ENCODE results near the gene NUBP1. TPM values are rescaled to one million over a fixed set of nuclear protein-coding genes. Genes with fewer than 3 reads are reported as not detected.
"Not testable (repeated sequence)": the region's sequence is repeated elsewhere in the genome, so short reads cannot be mapped to it uniquely, and the experiment has no call there.

The NUBP1 gene
- total RNA-seq, 1 donor: 22.8 TPM

DNA sequence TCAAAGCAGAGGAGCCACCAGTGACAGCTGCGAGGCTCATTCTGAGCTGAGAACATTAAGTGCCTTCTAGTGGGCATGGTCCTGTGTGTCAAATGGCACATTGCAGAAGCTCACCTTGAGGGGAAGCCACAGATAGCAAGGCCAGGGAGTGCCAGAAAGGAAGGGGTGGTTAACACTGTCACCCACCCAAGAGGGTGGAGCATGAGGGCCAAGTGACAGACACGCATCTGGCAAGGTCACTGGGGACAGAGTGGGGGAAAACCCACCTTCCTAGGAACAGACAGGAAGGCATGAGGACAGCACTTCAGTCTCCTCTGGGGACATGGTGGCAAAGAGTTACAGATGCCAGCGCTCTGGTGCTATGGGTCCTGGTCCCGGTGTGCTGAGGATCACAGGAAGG, 22.1 kb downstream of the NUBP1 start:
- Histone ChIP-seq H3K27me3 (ENCODE audit: insufficient read depth, low read length) (no peaks in the 10 kb centered on the region), H3K4me3 (ENCODE audit: low read length) (no peak overlapping the region), H3K9me3 (ENCODE audit: low read depth, low read length) (no peaks in the 10 kb centered on the region), H3K4me1 (ENCODE audit: insufficient read depth, low read length) (peaks cover 52% of the 10 kb centered on the region)

DNA sequence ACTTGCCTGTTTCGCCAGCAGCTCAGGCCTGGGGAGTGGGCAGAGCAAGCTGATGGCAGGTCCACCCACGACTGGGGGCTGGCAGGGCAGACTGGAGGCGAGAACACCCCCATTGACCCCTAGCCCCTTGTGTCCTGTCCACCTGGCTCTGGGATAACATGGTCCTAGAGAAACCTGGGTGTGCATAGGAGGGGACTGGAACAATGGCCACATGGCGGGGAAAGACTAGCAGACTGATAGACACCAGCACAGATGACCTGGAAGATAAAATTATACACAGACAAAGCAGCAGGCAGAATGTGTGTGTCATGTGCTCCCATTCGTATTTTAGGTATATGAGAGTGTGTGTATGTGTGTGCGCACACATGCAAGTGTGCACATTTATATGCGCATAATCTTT, 23.5 kb downstream of the NUBP1 start:
- Histone ChIP-seq H3K9me3 (ENCODE audit: low read depth, low read length) (no peaks in the 10 kb centered on the region), H3K4me1 (ENCODE audit: insufficient read depth, low read length) (peaks cover 55% of the 10 kb centered on the region), H3K4me3 (ENCODE audit: low read length) (no peak overlapping the region), H3K27me3 (ENCODE audit: insufficient read depth, low read length) (no peaks in the 10 kb centered on the region)

DNA sequence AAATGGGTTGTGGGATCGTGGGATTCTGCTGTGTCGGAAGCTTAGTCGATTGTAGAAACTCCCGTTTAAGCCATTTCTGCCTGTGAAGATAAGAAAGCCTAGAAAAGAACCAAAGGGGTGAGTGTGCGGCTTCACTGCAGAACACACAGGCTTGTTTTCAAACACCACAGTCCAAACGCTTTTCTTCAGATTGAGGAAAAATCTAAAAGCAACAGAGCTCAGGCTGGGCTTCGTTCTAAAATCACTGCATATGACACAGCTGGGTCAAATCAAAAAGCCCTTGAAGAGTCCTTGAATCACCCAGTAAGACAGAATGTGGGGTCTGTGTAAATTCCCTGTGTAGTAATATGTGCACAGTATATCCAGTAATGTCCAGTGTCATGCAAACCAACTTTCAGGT, 25.7 kb downstream of the NUBP1 start:
- no peaks in the 10 kb centered on the region for H3K9me3 ChIP-seq (ENCODE audit: low read depth, low read length)
- peaks cover 57% of the 10 kb centered on the region for H3K4me1 ChIP-seq (ENCODE audit: insufficient read depth, low read length)
- H3K4me3 ChIP-seq (ENCODE audit: low read length): no peak overlapping the region
- no peaks in the 10 kb centered on the region for H3K27me3 ChIP-seq (ENCODE audit: insufficient read depth, low read length)

DNA sequence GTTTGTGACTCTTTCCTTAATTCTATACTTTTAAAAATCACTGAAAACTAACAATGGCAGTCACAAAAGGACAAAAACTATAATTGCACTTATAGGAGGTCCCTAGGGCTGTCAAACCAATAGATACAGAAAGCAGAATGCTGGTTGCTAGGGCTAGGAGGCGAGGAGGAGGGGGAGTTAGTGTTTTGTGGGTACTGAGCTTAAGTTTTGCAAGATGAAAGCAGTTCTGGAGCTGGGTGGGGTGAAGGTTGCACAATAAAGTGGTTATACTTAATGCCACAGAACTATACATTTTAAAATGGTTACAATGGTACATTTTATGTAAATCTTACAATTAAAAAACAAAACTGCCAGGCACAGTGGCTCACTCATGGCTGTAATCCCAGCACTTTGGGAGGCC, 27.3 kb downstream of the NUBP1 start:
- H3K4me1 ChIP-seq (ENCODE audit: insufficient read depth, low read length): peaks cover 45% of the 10 kb centered on the region
- no peaks in the 10 kb centered on the region for H3K9me3 ChIP-seq (ENCODE audit: low read depth, low read length)
- H3K4me3 ChIP-seq (ENCODE audit: low read length): no peak overlapping the region
- H3K27me3 ChIP-seq (ENCODE audit: insufficient read depth, low read length): no peaks in the 10 kb centered on the region

DNA sequence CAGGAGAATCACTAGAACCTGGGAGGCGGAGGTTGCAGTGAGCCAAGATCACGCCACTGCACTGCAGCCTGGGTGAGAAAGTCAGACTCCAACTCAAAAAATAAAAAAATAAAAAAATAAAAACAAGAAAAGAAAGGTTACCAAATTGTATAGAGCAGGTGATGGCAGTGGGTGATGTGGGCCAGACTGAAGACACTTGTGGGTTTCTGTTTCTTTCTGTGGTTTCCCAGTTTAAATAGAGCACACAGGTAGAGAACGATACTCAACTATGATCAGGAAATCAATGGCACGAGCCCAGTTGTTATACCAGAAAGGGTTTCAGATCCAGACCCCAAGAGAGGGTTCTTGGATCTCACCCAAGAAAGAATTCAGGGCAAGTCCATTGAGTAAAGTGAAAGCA, 32.6 kb downstream of the NUBP1 start:
- Histone ChIP-seq H3K9me3 (ENCODE audit: low read depth, low read length) (no peaks in the 10 kb centered on the region), H3K4me1 (ENCODE audit: insufficient read depth, low read length) (peaks cover 23% of the 10 kb centered on the region), H3K27me3 (ENCODE audit: insufficient read depth, low read length) (no peaks in the 10 kb centered on the region), H3K4me3 (ENCODE audit: low read length) (no peak overlapping the region)

DNA sequence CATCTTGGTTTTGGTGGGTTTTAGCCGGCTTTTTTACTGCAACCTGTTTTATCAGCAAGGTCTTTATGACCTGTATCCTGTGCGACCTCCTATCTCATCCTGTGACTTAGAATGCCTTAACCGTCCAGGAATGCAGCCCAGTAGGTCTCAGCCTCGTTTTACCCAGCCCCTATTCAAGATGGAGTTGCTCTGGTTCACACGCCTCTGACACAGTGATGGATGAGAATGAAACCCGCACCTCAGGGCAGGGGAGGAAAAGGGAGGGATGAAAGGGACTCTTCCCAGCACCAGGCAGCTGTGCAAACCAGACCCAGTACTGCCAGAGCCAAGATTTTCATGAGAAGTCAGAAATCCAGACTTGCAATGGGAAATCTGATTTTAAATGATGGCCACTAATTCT, 33.3 kb downstream of the NUBP1 start:
- H3K9me3 ChIP-seq (ENCODE audit: low read depth, low read length); H3K4me3 ChIP-seq (ENCODE audit: low read length): not testable (repeated sequence)

DNA sequence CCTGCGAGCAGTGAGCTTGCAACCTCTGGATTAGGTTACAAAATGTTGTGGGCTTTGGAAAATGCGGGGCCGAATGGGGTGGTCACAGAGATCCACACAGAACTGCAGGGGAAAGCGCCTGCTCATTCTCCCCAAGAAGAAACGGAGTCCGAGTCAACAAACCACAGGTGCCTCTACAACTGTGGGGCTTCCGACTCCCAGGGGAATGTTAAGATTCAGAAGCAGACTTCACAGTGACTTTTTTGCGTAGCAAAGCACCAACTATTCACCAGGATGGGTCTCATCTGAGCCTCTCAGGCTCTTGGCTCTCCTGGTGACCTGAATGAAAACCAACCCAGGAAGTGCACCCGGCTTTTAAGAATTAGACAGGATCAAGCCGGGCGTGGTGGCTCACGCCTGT, 33.7 kb downstream of the NUBP1 start:
- Histone ChIP-seq H3K27me3 (ENCODE audit: insufficient read depth, low read length) (no peaks in the 10 kb centered on the region), H3K4me1 (ENCODE audit: insufficient read depth, low read length) (peaks cover 13% of the 10 kb centered on the region), H3K9me3 (ENCODE audit: low read depth, low read length) (no peaks in the 10 kb centered on the region), H3K4me3 (ENCODE audit: low read length) (no peak overlapping the region)

More for the DNA sequence above, 33.3 kb downstream of the NUBP1 start:
- H3K27me3 ChIP-seq (ENCODE audit: insufficient read depth, low read length): not testable (repeated sequence)
- H3K4me1 ChIP-seq (ENCODE audit: insufficient read depth, low read length): peaks cover 17% of the 10 kb centered on the region

DNA sequence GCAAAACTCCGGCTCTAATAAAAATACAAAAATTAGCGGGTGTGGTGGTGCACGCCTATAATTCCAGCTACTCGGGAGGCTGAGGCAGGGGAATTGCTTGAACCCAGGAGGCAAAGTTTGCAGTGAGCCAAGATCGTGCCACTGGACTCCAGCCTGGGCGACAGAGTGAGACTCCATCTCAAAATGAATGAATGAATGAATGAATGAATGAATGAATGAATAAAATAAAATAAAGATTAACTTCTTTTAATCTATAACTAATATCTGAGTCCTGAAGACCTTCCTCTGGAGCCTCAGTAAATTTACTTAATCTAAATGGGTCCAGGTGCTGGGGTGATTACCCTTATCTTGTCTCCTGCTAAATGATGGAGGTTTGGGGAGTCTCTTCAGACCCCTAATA, 36.3 kb downstream of the NUBP1 start:
- not testable (repeated sequence) for H3K4me3 ChIP-seq (ENCODE audit: low read length); H3K27me3 ChIP-seq (ENCODE audit: insufficient read depth, low read length); H3K4me1 ChIP-seq (ENCODE audit: insufficient read depth, low read length); H3K9me3 ChIP-seq (ENCODE audit: low read depth, low read length)

DNA sequence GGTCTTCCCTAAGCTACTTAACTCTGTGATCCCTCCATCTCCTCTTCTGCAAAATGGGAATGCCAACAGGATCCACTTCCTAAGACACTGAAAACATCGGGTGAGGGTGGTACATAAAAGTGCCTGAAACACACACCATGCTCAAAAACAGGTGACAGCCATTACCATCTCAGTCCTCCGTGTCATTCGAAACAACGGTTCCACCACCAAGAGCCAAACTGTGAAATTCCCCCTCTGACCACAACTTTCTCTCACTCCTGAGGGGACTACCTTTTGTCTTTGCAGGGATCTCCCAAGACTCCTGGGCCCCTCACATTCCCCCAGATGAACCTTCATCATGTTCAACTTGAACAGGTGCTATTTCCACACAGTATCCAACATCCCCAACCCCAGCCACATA, 37.0 kb downstream of the NUBP1 start:
- Histone ChIP-seq H3K9me3 (ENCODE audit: low read depth, low read length) (no peaks in the 10 kb centered on the region), H3K4me1 (ENCODE audit: insufficient read depth, low read length) (no peaks in the 10 kb centered on the region), H3K4me3 (ENCODE audit: low read length) (no peak overlapping the region), H3K27me3 (ENCODE audit: insufficient read depth, low read length) (no peaks in the 10 kb centered on the region)

DNA sequence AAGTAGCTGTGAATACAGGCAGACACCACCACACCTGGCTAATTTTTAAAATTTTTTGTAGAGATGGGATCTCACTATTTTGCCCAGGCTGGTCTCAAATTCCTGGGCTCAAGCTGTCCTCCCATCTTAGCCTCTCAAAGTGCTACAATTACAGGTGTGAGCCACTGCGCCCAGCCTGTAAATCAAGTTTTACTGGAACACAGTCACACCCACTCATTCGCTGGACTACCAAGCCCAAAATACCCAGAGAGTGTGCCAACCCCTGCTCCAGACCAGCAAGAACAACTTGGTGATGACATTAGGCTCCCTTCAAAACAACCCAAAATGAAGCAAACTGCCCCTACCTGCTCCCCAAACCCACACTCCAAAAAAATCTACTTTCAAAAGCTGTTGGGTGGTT, 39.0 kb downstream of the NUBP1 start:
- Histone ChIP-seq H3K27me3 (ENCODE audit: insufficient read depth, low read length) (no peaks in the 10 kb centered on the region), H3K4me3 (ENCODE audit: low read length) (no peak overlapping the region), H3K4me1 (ENCODE audit: insufficient read depth, low read length) (no peaks in the 10 kb centered on the region), H3K9me3 (ENCODE audit: low read depth, low read length) (no peaks in the 10 kb centered on the region)

DNA sequence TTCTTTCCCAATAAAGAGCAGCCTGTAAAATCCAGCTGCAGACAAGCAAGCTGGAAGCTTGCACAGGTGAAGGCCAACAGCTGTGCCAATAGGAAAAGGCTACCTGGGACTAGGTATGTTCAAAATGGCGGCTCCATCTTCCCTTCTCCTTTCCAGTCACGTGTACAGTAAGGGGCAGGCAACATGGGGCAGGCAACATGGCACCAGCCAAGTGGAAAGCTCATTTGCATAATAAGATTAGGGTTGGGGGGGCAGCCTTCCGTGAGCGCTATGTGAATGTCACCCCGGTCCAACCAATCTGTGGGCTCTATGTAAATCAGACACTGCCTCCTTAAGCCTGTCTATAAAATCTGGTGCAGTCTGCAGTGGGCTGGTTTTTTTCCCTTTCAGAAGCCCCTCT, 43.7 kb downstream of the NUBP1 start:
- no peaks in the 10 kb centered on the region for H3K27me3 ChIP-seq (ENCODE audit: insufficient read depth, low read length)
- H3K4me1 ChIP-seq (ENCODE audit: insufficient read depth, low read length): peaks cover 9% of the 10 kb centered on the region
- no peaks in the 10 kb centered on the region for H3K9me3 ChIP-seq (ENCODE audit: low read depth, low read length)
- H3K4me3 ChIP-seq (ENCODE audit: low read length): no peak overlapping the region

DNA sequence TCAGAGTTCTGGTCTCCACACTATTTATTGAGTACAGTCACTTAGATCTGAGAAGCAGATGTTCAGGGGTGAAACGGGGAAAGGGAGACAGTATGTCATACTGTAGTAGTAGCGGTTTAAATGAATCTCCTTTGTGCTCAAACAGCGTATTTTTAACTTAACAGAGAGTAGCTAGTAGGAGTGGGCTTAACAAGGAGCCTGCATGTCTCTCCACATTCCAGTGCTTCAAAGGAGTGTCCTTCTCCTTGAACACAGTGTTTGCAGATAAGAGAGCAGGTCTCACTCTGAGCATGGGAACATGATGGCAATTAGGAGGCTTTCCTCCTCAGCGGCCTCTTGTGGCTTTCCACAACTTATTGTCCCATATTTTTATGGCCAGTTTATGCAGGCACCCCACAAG, 45.0 kb downstream of the NUBP1 start:
- H3K4me3 ChIP-seq (ENCODE audit: low read length); H3K27me3 ChIP-seq (ENCODE audit: insufficient read depth, low read length); H3K9me3 ChIP-seq (ENCODE audit: low read depth, low read length): not testable (repeated sequence)
- peaks cover 18% of the 10 kb centered on the region for H3K4me1 ChIP-seq (ENCODE audit: insufficient read depth, low read length)

DNA sequence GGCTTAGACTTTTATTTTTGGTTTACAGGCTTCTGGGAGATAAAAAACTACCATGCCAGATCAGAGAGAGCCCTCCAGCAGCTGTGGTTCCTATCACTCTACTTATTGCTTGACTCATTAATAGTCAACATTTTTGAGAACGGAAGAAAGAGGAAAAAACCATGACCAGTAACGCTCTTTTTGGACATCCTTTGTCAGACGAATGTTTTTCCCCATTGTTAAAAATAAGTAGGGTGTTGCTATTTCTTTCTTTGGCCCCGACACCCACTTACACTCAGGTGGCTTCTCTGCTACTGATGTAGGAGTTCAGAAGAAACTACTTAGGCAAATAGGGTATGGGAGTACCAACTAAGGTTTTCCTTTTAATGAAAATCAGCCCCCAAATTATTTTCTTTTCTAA, 47.4 kb downstream of the NUBP1 start:
- Histone ChIP-seq H3K27me3 (ENCODE audit: insufficient read depth, low read length) (no peaks in the 10 kb centered on the region), H3K4me1 (ENCODE audit: insufficient read depth, low read length) (peaks cover 18% of the 10 kb centered on the region), H3K4me3 (ENCODE audit: low read length) (no peak overlapping the region), H3K9me3 (ENCODE audit: low read depth, low read length) (no peaks in the 10 kb centered on the region)

DNA sequence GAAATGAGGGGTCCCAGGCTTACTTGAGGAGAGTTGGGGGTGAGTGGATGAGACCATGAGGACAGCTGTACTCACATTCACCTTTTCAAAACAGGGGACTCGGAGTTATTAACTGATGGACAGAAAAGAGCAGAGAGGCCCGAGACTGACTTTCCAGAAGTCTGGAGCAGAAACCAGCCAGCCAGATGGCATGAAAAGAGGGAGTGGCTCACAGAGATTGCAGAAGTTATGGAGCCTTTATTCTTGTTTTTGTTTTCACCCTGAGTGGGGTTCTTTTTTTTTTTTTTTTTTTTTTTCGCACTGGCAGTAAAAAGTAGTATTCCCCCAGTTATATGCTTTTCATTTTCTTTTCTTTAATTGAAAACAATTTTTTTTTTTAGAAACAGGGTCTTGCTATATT, 56.1 kb downstream of the NUBP1 start:
- Histone ChIP-seq H3K4me3 (ENCODE audit: low read length) (no peak overlapping the region), H3K4me1 (ENCODE audit: insufficient read depth, low read length) (peaks cover 14% of the 10 kb centered on the region), H3K9me3 (ENCODE audit: low read depth, low read length) (no peaks in the 10 kb centered on the region), H3K27me3 (ENCODE audit: insufficient read depth, low read length) (no peaks in the 10 kb centered on the region)

DNA sequence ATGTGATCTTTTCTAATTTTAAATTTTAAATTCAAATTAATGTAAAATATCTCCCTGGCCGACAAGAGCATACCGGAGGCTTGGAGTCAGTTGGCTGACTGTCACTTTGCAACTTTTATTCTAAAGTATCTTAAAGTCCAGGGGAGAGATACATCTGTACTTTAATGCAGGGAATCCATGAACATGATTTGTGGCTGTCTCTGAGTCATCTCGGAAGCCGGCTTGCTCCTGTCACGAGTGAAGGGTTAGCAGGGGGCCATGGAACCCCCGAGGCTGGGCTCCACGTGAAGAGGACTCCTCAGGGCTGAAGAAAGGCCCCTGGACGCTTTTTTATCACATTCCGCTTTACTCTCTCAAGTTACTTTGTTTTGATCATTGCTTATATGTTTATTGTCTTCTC, 61.7 kb downstream of the NUBP1 start:
- Histone ChIP-seq H3K4me1 (ENCODE audit: insufficient read depth, low read length) (peaks cover 32% of the 10 kb centered on the region), H3K4me3 (ENCODE audit: low read length) (no peak overlapping the region), H3K27me3 (ENCODE audit: insufficient read depth, low read length) (no peaks in the 10 kb centered on the region), H3K9me3 (ENCODE audit: low read depth, low read length) (no peaks in the 10 kb centered on the region)

DNA sequence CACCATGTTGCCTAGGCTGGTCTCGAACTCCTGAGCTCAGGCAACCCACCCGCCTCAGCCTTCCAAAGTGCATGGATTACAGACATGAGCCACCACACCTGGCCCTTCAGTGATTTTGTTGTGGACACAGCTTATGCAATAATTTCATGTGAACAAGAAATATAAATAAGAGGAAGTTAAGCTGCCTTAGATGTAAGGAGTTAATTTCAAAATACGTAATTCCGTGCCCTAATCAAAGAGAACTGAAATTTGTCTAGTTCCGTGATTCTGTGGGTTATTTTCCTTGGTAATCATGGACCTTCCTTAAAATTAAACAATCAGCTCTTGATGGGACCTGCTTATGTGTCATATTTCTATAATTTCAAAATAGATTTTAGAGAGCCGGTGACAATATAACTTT, 63.1 kb downstream of the NUBP1 start:
- no peaks in the 10 kb centered on the region for H3K9me3 ChIP-seq (ENCODE audit: low read depth, low read length)
- H3K4me1 ChIP-seq (ENCODE audit: insufficient read depth, low read length): peaks cover 32% of the 10 kb centered on the region
- H3K4me3 ChIP-seq (ENCODE audit: low read length): no peak overlapping the region
- no peaks in the 10 kb centered on the region for H3K27me3 ChIP-seq (ENCODE audit: insufficient read depth, low read length)

DNA sequence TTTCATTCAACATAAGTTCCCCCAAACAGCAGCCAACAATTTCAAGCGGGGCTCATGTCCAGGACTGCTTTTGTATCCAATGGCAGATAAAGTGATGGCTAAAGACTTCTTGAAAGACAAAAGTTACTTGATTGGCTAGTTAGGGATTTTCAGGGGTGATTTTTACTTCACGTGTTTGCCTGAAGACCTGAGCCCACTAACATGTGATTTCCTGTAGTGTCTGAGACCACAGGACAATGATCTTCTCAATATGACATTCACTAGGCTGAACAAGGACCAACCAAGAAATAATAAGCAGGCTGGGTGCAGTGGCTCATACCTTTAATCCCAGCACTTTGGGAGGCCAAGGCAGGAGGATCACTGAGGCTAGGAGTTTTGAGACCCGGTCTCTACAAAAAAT, 64.6 kb downstream of the NUBP1 start:
- Histone ChIP-seq H3K4me1 (ENCODE audit: insufficient read depth, low read length) (peaks cover 46% of the 10 kb centered on the region), H3K27me3 (ENCODE audit: insufficient read depth, low read length) (no peaks in the 10 kb centered on the region), H3K4me3 (ENCODE audit: low read length) (no peak overlapping the region), H3K9me3 (ENCODE audit: low read depth, low read length) (no peaks in the 10 kb centered on the region)

Measured in mononuclear cell (primary cell).